GM12878 (cell line): ENCODE measurements around the gene CBX2. TPM values are rescaled to one million over a fixed set of nuclear protein-coding genes. Genes with fewer than 3 reads are reported as not detected.

Source experiments
- ATAC-seq: fragments of 200-7000 bp; cut with Tn5 transposase; 3 replicates; pipeline ENCODE4 v1.9.1; 2020; ENCODE audit warnings: mild to moderate bottlenecking, moderate library complexity
- BruUV-seq: library from RNA; stranded (reverse); fragments of 400-500 nt; replicated peaks from 2 replicates; lab custom pipeline; 2021; lab: Mats Ljungman, UMichigan
- CTCF ChIA-PET: fragments of 300-600 bp; sonication (Branson Sonifier 250); formaldehyde crosslinking; extraction: SDS; loops from one replicate; lab custom pipeline; 2021; ENCODE audit warnings: inconsistent platforms; lab: Yijun Ruan, JAX
- POLR2A ChIA-PET: fragments of 350-600 bp; formaldehyde crosslinking; extraction: SDS; loops from one replicate; lab custom pipeline; 2021; ENCODE audit warnings: inconsistent platforms; lab: Charles Lee
- RAD21 ChIA-PET: fragments of 300-600 bp; sonication (Branson Sonifier 250); formaldehyde crosslinking; loops from one replicate; lab custom pipeline; 2023; ENCODE audit warnings: antibody characterized with exemption; ENCODE audit not compliant: unreplicated experiment; lab: Charles Lee
- SMC1A ChIA-PET: fragments of 300-600 bp; sonication (Branson Sonifier 250); formaldehyde crosslinking; loops from one replicate; lab custom pipeline; 2023; ENCODE audit not compliant: unreplicated experiment, uncharacterized antibody; lab: Charles Lee
- DNase-seq: peaks from one replicate; pipeline ENCODE4 v3.0.0-alpha.2; 2011; ENCODE audit warnings: low read depth, low spot score
- FAIRE-seq: peaks from 3 replicates; lab custom pipeline; 2011; peaks lifted over from hg19 to GRCh38; lab: Jason Lieb, UNC
- H2AFZ ChIP-seq: 2 replicates; pipeline ENCODE4 v1.6.0; 2011; ENCODE audit warnings: low read depth, low read length, control low read depth; ENCODE audit not compliant: control insufficient read depth
- H3K27ac ChIP-seq: 2 replicates; pipeline ENCODE4 v1.5.1; 2011; ENCODE audit warnings: control low read depth; ENCODE audit not compliant: control insufficient read depth, insufficient read depth
- H3K27me3 ChIP-seq, 2 experiments: replicated peaks in 1 of 2; 2 replicates each; pipeline versions ENCODE4 v1.6.0 to v1.6.1; 2011; ENCODE audit warnings: low read length in 1 of 2; ENCODE audit not compliant: control insufficient read depth in 2 of 2, insufficient read depth in 2 of 2
- H3K36me3 ChIP-seq, 2 experiments: 2 replicates each; pipeline ENCODE4 v1.5.1; 2011; ENCODE audit warnings: low read length in 1 of 2; ENCODE audit not compliant: control insufficient read depth in 2 of 2, insufficient read depth in 2 of 2
- H3K4me1 ChIP-seq: 2 replicates; pipeline ENCODE4 v1.6.1; 2011; ENCODE audit warnings: mild to moderate bottlenecking, low read length, moderate library complexity, mixed read lengths; ENCODE audit not compliant: control insufficient read depth, insufficient read depth
- H3K4me2 ChIP-seq: 2 replicates; pipeline ENCODE4 v1.6.0; 2011; ENCODE audit warnings: control low read depth; ENCODE audit not compliant: control insufficient read depth, insufficient read depth
- H3K4me3 ChIP-seq: fragments of 200-600 bp; sonication (generic); 2 replicates; pipeline ENCODE4 v1.5.1; 2016
- H3K79me2 ChIP-seq: 2 replicates; pipeline ENCODE4 v1.6.0; 2011; ENCODE audit warnings: low read length; ENCODE audit not compliant: control insufficient read depth, insufficient read depth
- H3K9ac ChIP-seq: 2 replicates; pipeline ENCODE4 v1.8.0; 2011; ENCODE audit warnings: low read length, control low read depth, mixed read lengths; ENCODE audit not compliant: control insufficient read depth, insufficient read depth
- H3K9me3 ChIP-seq: replicated peaks from 3 replicates; pipeline ENCODE4 v1.5.1; 2011; ENCODE audit warnings: mild to moderate bottlenecking, low read length; ENCODE audit not compliant: control insufficient read depth, insufficient read depth
- H4K20me1 ChIP-seq: 2 replicates; pipeline ENCODE4 v1.6.0; 2011; ENCODE audit not compliant: control insufficient read depth, insufficient read depth
- ASH2L ChIP-seq: fragments of 300-600, 200-600 bp; sonication (generic); IDR thresholded peaks from 2 replicates; pipeline ENCODE4 v1.6.1; 2017; ENCODE audit warnings: low read depth, mild to moderate bottlenecking, borderline replicate concordance
- GATAD2B ChIP-seq: fragments of 450-650 bp; conservative IDR thresholded peaks from 2 replicates; pipeline ENCODE4 v1.6.1; 2017; ENCODE audit warnings: low read depth, mild to moderate bottlenecking, moderate library complexity
- MYB ChIP-seq: fragments of 150-350 bp; IDR thresholded peaks from 2 replicates; pipeline ENCODE4 v1.6.1; 2014; ENCODE audit warnings: mild to moderate bottlenecking, low read depth, low read length, borderline replicate concordance
- SMARCA5 ChIP-seq: fragments of 450-650 bp; IDR thresholded peaks from 2 replicates; pipeline ENCODE4 v1.6.1; 2017; ENCODE audit warnings: mild to moderate bottlenecking
- SUZ12 ChIP-seq: fragments of 200-600 bp; sonication (generic); IDR thresholded peaks from one replicate; pipeline ENCODE4 v1.6.1; 2018; ENCODE audit warnings: antibody characterized with exemption, mild to moderate bottlenecking; ENCODE audit not compliant: unreplicated experiment
- TARDBP ChIP-seq: IDR thresholded peaks from 2 replicates; pipeline ENCODE4 v1.6.1; 2016; ENCODE audit warnings: borderline replicate concordance
- WGBS: methylation state at CpG from one replicate; pipeline ENCODE4 v1.1.6; 2016; ENCODE audit warnings: low lambda C conversion rate; ENCODE audit not compliant: insufficient replicate concordance, insufficient coverage; ENCODE audit errors: missing lambda C conversion rate; 5-methylcytosine and 5-hydroxymethylcytosine counted together
- in situ Hi-C: fragments of 300-500 bp; cut with MboI; formaldehyde crosslinking; loops from 9 replicates; pipeline ENCODE4 v1.14.3; 2018; ENCODE audit warnings: mixed read lengths
- intact Hi-C: fragments of 100-400 bp; cut with micrococcal nuclease; formaldehyde crosslinking; loops from one replicate; pipeline ENCODE4 v1.14.2; 2022; ENCODE audit not compliant: unreplicated experiment
- polyA plus RNA-seq, 11 experiments: library from polyadenylated mRNA; depleted of rRNA in 4 of 11; unstranded in 6 of 11; stranded (reverse) in 5 of 11; fragments of >200 nt; fragmentation: Nextera tagmentation in 4 of 11; fragmentation: Illumina TruSeq in 1 of 11; extraction: Ambion mirVana in 4 of 11; extraction: Trizol in 1 of 11; gene quantifications; 1 replicate in 1 of 11; 2 replicates in 10 of 11; pipeline versions ENCODE4 v1.2.1 to v1.2.3, GENCODE V29; 2011 to 2016; ENCODE audit warnings: inconsistent platforms in 2 of 11, missing spikeins in 2 of 11, low read depth in 1 of 11
- total RNA-seq, 4 experiments: library from RNA; depleted of rRNA in 3 of 4; stranded (reverse); fragments of >200 nt in 3 of 4; fragmentation: Illumina TruSeq in 1 of 4; extraction: Trizol in 1 of 4; gene quantifications; 2 replicates each; pipeline versions ENCODE4 v1.2.1 to v1.2.3, GENCODE V29; 2013 to 2021
- TF ChIP-seq, protein P1 (sequence below): IDR thresholded peaks from 2 replicates; pipeline ENCODE4 v1.6.1; 2012; ENCODE audit warnings: low read length, inconsistent platforms
- TF ChIP-seq, protein P2 (sequence below): IDR thresholded peaks from 2 replicates; pipeline ENCODE4 v1.6.1; 2011; ENCODE audit warnings: low read depth, low read length, improper control_type of control experiment, borderline replicate concordance
- TF ChIP-seq, protein P3 (sequence below): fragments of 450-650 bp; IDR thresholded peaks from 2 replicates; pipeline ENCODE4 v1.6.1; 2017; ENCODE audit warnings: mild to moderate bottlenecking, moderate library complexity

Gene CBX2
- total and polyA plus RNA-seq, 10 of the 15 experiments (the other 5 are each of a cell fraction or from before 2014, with no cell fraction given), result 0.35 to 7.5 (median 4.2) TPM

DNA sequence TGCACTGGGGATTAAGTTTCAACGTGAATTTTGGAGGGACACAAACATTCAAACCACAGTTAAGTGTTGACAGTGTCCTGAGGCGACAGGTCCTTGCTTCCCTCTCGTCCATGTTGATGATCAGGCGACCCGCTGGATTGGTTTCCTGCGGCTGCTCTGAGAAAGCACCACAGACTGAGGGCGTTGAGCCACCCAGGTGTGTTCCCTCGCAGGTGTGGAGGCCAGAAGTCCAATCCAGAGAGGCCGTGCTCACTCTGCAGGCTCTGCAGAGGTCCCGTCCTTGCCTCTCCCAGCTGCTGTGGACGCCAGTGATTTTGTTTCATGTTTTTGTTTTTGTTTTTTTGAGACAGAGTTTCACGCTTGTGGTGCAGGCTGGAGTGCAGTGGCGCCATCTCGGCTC is 22.4 kb upstream of the CBX2 start:
- ChIA-PET RAD21 (no interaction called here), SMC1A (no interaction called here), CTCF (interaction anchor here (0.8 kb wide), 1 partner anchor 14 kb away, joined by 3 read pairs; no protein-coding TSS in a partner anchor), POLR2A (no interaction called here)
- H2AFZ ChIP-seq, result no peak overlapping the region
- H3K36me3 ChIP-seq, result no peaks in the 10 kb centered on the region
- DNase-seq (no peak), ATAC-seq (no peak), FAIRE-seq (no peak)
- H3K9me3 ChIP-seq, result no peaks in the 10 kb centered on the region
- no peaks in the 10 kb centered on the region; the same call in 1 of the 2 replicates for H3K4me1 ChIP-seq
- H3K4me3 ChIP-seq, result no peak overlapping the region
- no peaks in the 10 kb centered on the region for H3K79me2 ChIP-seq
- no peak overlapping the region for H3K27ac ChIP-seq
- WGBS, result 51% methylated on average over 14 of the region's 14 CpGs
- in situ Hi-C loops (no loop called here), intact Hi-C loops (no loop called here)
- BruUV-seq, result no TSS peak
- no peaks in the 10 kb centered on the region; a peak in 1 of 4 replicates for H3K27me3 ChIP-seq
- no peak overlapping the region for H3K9ac ChIP-seq
- no peak overlapping the region for H3K4me2 ChIP-seq
- H4K20me1 ChIP-seq, result no peaks in the 10 kb centered on the region
- no peak for TF ChIP-seq ASH2L
- no peak for TF ChIP-seq MYB
- no peak for TF ChIP-seq TARDBP

DNA sequence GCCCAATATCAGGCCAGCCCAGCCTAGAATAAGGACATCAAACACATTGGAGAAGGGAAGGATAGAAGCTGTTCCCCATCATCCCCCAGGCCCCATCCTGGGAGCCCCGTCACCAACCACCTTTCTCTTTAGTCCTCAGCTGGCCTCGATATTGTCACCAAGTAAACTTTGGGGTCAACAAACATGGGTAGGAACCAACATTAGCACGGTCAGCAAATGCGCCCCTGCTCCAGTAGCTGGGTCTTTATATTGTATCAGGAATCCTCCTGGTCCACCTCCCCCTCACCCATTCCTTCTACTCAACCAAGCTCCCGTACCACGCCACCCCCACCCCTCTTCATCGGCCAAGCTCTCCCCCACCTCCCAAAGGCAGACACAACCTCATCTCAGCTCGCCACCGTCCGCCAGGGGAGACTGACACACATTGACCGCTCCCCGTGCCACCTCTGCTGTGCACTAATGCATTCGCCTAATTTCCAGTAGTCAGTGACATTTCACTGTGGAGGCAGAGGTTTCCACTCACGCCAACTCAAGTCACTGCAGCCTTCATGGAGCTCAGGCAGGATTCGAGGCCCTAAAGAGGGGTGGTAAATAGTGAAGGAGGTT is 20.7 kb upstream of the CBX2 start:
- Histone ChIP-seq H3K4me2 (no peak overlapping the region), H3K9ac (no peak overlapping the region), H2AFZ (no peak overlapping the region), H3K27me3 (no peaks in the 10 kb centered on the region; a peak in 1 of 4 replicates), H3K9me3 (no peaks in the 10 kb centered on the region), H3K79me2 (no peaks in the 10 kb centered on the region), H3K4me3 (no peak overlapping the region), H3K4me1 (no peaks in the 10 kb centered on the region; the same call in 1 of the 2 replicates), H3K36me3 (no peaks in the 10 kb centered on the region), H4K20me1 (no peaks in the 10 kb centered on the region), H3K27ac (no peak overlapping the region)
- FAIRE-seq (no peak), DNase-seq (no peak), ATAC-seq (no peak)
- RAD21 ChIA-PET, result no interaction called here
- no peak for TF ChIP-seq SMARCA5
- TF ChIP-seq, protein P1, sequence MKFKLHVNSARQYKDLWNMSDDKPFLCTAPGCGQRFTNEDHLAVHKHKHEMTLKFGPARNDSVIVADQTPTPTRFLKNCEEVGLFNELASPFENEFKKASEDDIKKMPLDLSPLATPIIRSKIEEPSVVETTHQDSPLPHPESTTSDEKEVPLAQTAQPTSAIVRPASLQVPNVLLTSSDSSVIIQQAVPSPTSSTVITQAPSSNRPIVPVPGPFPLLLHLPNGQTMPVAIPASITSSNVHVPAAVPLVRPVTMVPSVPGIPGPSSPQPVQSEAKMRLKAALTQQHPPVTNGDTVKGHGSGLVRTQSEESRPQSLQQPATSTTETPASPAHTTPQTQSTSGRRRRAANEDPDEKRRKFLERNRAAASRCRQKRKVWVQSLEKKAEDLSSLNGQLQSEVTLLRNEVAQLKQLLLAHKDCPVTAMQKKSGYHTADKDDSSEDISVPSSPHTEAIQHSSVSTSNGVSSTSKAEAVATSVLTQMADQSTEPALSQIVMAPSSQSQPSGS, result no peak
- no peak for TF ChIP-seq SUZ12
- no peak for TF ChIP-seq GATAD2B
- TF ChIP-seq, protein P2, sequence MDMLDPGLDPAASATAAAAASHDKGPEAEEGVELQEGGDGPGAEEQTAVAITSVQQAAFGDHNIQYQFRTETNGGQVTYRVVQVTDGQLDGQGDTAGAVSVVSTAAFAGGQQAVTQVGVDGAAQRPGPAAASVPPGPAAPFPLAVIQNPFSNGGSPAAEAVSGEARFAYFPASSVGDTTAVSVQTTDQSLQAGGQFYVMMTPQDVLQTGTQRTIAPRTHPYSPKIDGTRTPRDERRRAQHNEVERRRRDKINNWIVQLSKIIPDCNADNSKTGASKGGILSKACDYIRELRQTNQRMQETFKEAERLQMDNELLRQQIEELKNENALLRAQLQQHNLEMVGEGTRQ, result no peak
- TF ChIP-seq, protein P3, sequence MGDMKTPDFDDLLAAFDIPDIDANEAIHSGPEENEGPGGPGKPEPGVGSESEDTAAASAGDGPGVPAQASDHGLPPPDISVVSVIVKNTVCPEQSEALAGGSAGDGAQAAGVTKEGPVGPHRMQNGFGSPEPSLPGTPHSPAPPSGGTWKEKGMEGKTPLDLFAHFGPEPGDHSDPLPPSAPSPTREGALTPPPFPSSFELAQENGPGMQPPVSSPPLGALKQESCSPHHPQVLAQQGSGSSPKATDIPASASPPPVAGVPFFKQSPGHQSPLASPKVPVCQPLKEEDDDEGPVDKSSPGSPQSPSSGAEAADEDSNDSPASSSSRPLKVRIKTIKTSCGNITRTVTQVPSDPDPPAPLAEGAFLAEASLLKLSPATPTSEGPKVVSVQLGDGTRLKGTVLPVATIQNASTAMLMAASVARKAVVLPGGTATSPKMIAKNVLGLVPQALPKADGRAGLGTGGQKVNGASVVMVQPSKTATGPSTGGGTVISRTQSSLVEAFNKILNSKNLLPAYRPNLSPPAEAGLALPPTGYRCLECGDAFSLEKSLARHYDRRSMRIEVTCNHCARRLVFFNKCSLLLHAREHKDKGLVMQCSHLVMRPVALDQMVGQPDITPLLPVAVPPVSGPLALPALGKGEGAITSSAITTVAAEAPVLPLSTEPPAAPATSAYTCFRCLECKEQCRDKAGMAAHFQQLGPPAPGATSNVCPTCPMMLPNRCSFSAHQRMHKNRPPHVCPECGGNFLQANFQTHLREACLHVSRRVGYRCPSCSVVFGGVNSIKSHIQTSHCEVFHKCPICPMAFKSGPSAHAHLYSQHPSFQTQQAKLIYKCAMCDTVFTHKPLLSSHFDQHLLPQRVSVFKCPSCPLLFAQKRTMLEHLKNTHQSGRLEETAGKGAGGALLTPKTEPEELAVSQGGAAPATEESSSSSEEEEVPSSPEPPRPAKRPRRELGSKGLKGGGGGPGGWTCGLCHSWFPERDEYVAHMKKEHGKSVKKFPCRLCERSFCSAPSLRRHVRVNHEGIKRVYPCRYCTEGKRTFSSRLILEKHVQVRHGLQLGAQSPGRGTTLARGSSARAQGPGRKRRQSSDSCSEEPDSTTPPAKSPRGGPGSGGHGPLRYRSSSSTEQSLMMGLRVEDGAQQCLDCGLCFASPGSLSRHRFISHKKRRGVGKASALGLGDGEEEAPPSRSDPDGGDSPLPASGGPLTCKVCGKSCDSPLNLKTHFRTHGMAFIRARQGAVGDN, result no peak
- no TSS peak for BruUV-seq
- in situ Hi-C loops (no loop called here), intact Hi-C loops (no loop called here)
- POLR2A ChIA-PET, result no interaction called here
- CTCF ChIA-PET, result interaction anchor here (1.1 to 1.5 kb wide), 2 partner anchors 213 to 218 kb away, joined by 3 to 4 read pairs; no protein-coding TSS in a partner anchor
- SMC1A ChIA-PET, result no interaction called here
- WGBS, result 62% methylated on average over 12 of the region's 15 CpGs
